Left ventricle myocardium inferior (tissue), 1 donor: ENCODE data around the gene UBL7. TPM values are rescaled to one million over a fixed set of nuclear protein-coding genes. Genes with fewer than 3 reads are reported as not detected.

Experiments used
- DNase-seq: peaks from one replicate; pipeline ENCODE4 v3.0.0-alpha.2; 2020
- H3K27ac ChIP-seq: fragments of 200-600 bp; replicated peaks from 2 replicates; pipeline ENCODE4 v1.8.0; 2021
- H3K27me3 ChIP-seq: fragments of 200-600 bp; 2 replicates; pipeline ENCODE4 v1.8.0; 2021; ENCODE audit warnings: low read depth
- H3K36me3 ChIP-seq: fragments of 200-600 bp; 2 replicates; pipeline ENCODE4 v1.8.0; 2021
- H3K4me1 ChIP-seq: fragments of 200-600 bp; 2 replicates; pipeline ENCODE4 v1.8.0; 2021
- H3K4me3 ChIP-seq: fragments of 200-600 bp; 2 replicates; pipeline ENCODE4 v1.8.0; 2021; ENCODE audit warnings: mild to moderate bottlenecking, moderate library complexity
- H3K9me3 ChIP-seq: fragments of 200-600 bp; replicated peaks from 2 replicates; pipeline ENCODE4 v1.8.0; 2021
- CTCF ChIP-seq: fragments of 200-600 bp; IDR thresholded peaks from 2 replicates; pipeline ENCODE4 v1.8.0; 2021; ENCODE audit warnings: antibody characterized with exemption, mild to moderate bottlenecking, borderline replicate concordance
- intact Hi-C: fragments of 100-400 bp; cut with micrococcal nuclease; formaldehyde crosslinking; loops from one replicate; pipeline ENCODE4 v1.11.0; 2022
- total RNA-seq: library from RNA; stranded (reverse); fragmentation: NEBNext Ultra II Directional; extraction: Animal tissue kit (Norgen Biotek cat#: 25700); gene quantifications from one replicate; pipeline ENCODE4 v1.2.1, GENCODE V29; 2021
- donor health status: DM: no; HTN: yes; CAD: no; lungs with severe emphysema.

UBL7 gene
- total RNA-seq, 1 donor from 2014 or later = 52.3 TPM

DNA sequence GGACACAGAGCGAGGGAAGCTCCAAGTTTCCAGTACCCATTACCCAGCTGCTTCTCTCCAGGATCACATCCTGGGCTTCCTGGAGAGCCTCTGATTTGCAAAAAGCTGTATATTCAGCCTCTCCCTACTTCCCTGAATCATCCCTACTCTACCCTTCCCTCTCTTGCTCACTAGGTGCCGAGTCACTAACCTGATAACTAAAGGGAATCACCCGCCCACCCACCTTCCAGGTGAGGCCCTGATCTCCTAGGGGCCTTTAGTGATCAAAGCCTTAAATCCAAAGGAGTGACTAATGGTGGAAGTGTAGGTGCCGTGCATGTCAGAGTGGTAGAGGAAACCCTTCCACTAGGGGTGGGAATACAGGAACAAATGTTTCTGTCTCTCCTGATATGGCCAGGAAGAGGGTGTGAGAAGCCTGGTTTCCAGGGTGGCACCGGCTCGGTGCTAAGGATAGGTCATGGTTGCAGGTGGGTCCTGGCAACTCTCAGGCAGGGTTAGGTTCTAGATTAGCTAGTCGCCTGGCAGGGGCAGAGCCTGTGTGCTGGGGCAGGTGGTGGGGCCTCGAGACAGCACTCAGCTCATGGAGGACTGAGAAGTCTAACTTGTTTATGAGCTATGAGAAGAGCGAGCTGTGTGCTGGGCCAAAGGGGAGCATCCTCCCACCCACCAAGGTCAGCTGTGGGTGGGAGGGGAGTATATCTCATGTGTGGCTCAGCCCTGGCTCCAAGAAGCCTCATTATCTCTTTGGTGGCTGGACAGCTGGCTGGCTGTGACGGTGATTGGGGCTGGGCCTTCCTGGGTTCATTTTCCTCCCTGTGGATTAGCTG lies 37.3 kb downstream of the UBL7 start:
- H3K4me1 ChIP-seq = peaks cover 34% of the 10 kb centered on the region
- intact Hi-C loops = no loop called here
- H3K36me3 ChIP-seq = no peaks in the 10 kb centered on the region
- no peaks in the 10 kb centered on the region for H3K27me3 ChIP-seq
- no peak overlapping the region for H3K27ac ChIP-seq
- TF ChIP-seq CTCF = no peak
- no peak for DNase-seq
- no peaks in the 10 kb centered on the region for H3K9me3 ChIP-seq
- H3K4me3 ChIP-seq = no peak overlapping the region

DNA sequence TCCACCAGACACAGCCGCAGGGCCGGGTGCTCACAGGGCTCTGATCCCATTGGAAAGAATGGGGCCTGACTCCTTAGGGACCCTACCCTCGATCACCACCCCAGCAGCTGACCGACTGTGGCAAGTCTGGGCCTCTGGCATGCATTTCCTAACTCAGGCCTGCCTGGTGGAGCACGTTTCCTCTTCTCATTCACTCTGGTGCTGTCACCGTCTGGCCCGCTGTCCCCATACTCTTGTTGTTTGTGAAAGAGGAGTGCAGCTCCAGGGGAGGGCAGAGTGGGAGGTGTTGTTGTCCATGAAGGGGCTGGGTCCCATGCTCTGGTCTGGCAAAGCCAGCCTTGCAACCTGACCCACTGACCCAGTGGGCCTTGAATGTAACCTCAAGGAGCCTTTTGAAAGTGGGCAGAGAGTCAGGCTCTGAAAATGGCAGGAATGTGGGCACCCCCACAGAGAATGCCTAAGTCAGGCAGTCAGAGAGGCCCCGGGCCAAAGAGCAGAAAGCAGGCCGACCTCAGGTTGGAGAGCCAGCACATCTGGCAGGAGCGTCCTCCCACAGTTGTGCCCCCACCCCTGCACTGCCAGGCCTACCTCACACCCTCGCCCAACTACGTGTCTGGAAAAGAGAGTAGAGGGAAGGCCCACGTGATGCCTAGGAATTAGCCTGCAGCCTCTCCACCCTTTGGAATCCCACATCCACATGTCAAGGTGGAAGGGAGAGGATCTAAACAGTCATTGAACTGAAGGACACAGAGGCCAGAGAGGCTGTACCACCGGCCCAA lies 38.1 kb downstream of the UBL7 start:
- Histone ChIP-seq H3K36me3 (no peaks in the 10 kb centered on the region), H3K9me3 (no peaks in the 10 kb centered on the region), H3K27me3 (no peaks in the 10 kb centered on the region), H3K4me3 (no peak overlapping the region), H3K27ac (no peak overlapping the region), H3K4me1 (peaks cover 42% of the 10 kb centered on the region)
- no peak for DNase-seq
- TF ChIP-seq CTCF = no peak
- intact Hi-C loops = no loop called here

- no peak for TF ChIP-seq CTCF
- Histone ChIP-seq H3K9me3 (no peaks in the 10 kb centered on the region), H3K4me1 (peaks cover 46% of the 10 kb centered on the region), H3K27me3 (no peaks in the 10 kb centered on the region), H3K27ac (no peak overlapping the region), H3K36me3 (no peaks in the 10 kb centered on the region), H3K4me3 (no peak overlapping the region)
- intact Hi-C loops = no loop called here
- no peak for DNase-seq
These were observed 38.7 kb downstream of the UBL7 start for GRCh38 chr15:74422265-74422651.

DNA sequence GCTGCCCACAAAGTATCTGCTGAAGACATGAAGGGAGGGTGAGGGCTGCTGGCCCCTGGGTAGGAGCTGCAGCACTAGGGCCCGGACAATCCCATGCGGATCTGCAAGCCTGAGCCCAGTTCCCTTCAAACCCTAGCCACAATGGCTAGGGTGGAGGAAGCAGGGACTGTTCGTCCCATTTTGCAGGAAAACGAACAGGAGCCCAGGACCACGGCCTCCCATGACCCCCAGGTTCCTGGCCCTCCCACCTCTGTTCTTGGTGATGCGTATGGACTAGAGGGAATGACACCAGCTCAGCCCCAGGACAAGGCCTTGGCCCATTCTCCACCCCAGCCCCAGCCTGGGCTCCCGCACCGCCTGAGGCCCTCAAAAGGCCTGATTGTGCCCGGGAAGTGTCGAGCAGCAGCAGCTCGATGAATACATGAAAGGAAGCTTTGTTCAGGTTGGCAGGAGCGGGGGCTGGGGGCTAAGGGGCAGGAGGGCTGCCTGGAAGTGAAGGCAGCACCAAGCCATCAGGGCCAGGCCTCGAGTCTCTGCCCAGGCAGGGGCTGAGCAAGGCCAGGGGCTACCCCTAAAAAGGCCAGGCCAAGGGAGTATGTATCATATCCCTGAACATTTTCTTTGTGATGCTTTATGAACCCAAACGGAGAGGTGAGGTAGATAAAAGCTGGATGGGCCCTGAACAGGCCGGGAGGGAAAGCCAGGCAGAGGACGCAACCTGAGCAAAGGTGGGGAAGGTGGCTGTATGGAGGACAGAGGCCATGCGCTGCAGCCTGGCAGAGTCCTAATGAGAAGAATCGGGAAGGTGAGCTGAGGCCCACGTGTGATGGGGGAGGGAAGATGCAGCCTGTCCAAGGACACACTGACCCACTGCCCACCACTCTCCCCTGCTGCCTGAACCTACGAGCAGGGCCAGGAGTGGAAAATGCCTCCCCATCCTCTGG lies 39.4 kb downstream of the UBL7 start:
- intact Hi-C loops = no loop called here
- H3K9me3 ChIP-seq = no peaks in the 10 kb centered on the region
- no peaks in the 10 kb centered on the region for H3K27me3 ChIP-seq
- DNase-seq = no peak
- peaks cover 52% of the 10 kb centered on the region for H3K4me1 ChIP-seq
- no peak for TF ChIP-seq CTCF
- peak overlapping the region; percentile 30 for H3K27ac ChIP-seq
- H3K36me3 ChIP-seq = no peaks in the 10 kb centered on the region
- H3K4me3 ChIP-seq = no peak overlapping the region
